HG02943 (cell line): Measurements from ENCODE around the gene DCLK1.

Experiments used
- ATAC-seq: cut with Tn5 transposase; IDR thresholded peaks from one replicate; pipeline ENCODE4 v1.9.1; 2021; ENCODE audit warnings: mild to moderate bottlenecking, low read depth, moderate library complexity; ENCODE audit not compliant: unreplicated experiment

The DCLK1 gene

DNA sequence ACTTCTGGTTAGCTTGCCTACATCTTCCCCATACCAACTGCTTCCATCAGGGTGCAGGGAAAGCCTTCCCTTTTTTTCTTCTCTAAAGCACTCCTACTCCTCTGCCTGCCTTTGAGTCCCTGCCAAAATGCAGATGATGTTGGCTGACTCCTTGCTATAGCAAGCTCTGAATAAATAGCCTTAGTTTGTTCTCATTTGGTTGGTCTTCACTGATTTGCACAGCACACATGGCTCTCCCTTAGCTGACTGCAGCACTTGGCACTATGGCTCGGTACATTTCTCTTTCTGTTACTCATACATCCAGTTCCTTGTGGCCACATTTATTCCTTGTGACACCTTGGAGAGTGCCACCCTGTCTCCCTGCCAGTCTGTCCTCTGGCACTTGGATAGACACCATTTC, 249.8 kb downstream of the DCLK1 start:
- no peak for ATAC-seq

- no peak for ATAC-seq
Observed at GRCh38 chr13:35879111-35879510, 252.1 kb downstream of the DCLK1 start.

GRCh38 chr13:35876601-35877000, 254.6 kb downstream of the DCLK1 start:
- no peak for ATAC-seq

DNA sequence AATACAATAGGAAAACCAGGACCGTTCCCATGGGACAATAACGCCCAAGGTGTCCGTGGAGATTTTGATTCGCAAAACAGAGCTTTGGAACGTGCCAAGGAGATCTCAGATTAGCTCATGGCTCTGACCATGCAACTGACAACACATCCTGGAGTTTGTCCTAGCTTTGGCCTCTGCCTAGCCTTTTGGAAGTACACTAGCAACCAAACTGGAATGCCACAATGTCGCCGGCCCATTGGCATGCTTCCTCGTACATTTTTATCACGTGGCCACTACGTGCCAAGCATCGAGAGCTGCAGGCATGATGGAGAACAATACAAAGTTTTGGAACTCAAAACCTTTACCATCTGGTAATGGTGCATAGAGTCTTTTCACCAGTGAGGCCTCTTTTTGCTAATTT, 256.5 kb downstream of the DCLK1 start:
- ATAC-seq = no peak

- no peak for ATAC-seq
Observed at GRCh38 chr13:35872369-35872768, 258.8 kb downstream of the DCLK1 start.

DNA sequence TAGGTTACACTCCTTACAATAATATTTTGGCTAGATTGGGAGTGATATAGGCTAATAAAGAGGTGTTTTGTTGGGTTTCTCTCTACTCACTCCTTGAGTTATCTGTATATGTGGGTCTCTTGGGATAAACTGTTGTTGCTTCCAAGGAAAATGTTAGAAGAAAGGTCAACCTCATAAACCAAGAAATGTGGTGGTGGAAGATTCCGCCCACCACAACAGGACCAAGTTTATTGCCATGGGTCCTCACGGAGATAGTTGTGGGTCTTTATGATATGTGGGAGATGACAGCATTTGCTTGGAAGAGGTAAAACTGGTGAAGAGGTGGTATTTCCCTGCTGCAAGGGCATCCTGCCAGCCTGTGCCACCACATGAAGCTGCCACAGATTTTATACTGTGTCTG, 259.6 kb downstream of the DCLK1 start:
- no peak for ATAC-seq

DNA sequence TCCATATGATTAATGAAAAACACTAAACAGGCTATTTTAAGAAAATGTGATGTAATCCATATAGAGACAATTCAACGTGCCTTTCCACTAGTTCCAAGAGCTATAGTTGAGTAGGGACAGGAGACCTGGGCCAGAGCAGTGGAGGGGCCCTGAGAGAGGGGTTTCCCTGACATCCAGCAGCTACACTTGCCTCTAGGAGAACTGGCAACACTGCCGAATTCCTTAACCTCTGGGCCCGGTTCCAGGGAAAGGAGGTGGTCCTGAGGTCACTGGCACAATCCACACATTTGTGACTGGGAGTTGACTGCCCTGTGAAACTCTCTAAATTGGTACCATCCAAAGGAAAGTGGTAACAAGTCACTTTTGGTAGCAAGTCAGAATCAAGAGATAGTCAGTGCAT, 264.4 kb downstream of the DCLK1 start:
- no peak for ATAC-seq

DNA sequence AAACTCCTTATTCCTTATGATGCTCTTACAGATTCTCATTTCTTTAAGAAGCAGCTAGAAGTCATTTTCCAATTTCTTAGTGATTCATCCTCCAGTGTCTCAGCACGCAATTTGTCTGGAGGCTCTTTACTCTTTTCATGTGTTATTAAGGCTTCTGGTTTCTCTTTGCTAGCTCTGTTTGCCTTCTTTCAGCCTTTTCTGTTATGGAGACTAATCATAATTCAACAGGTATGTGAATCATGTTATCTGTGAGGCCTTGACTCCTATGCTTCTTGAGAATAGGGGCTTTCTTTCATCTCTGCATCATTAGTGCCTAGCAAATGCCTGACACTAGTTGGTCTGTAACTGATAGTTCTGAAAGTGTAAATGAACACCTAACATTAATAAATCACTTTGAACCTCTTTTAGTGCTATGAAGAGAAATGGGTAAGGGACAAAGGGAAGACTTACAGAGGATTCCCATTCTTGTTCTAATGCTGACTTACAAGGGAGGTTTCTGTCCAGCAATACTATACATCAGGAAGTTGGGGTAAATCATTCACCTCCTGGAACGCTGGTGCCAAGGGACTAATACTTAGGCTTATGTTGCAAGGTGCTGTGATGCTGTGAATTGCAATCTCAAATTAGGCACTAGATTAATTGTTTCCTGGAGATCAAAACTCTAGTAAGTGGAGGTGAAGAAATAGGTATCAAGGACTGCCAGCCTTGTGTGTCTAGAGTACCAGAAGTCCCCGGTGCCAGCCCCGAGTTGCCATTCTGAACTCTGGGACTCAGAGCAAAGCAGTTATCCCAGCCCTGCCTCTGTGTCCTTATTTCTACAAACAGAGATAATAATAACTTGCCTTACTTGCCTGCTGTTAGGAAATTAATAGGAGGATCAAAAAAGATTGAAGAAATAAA, 265.6 kb downstream of the DCLK1 start:
- no peak for ATAC-seq

DNA sequence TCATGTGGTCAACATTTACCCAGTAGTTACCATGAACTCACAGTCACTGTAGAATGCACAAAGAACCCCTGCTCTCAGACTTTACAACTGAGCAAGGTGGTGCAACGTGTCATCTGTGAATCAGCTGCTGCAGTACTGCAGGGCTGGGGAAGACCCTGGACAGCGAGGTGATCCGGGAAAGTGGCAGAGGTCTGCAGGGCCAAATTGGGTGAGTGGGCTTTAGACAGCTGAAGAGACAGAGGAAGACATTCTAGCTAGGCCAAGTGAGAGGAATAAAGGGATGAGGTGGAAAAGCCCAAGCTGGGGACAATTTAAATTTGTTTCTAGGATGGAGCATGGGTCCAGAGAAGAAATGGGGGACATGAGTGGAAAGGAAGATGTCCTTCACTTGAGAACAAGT, 270.5 kb downstream of the DCLK1 start:
- ATAC-seq = no peak

DNA sequence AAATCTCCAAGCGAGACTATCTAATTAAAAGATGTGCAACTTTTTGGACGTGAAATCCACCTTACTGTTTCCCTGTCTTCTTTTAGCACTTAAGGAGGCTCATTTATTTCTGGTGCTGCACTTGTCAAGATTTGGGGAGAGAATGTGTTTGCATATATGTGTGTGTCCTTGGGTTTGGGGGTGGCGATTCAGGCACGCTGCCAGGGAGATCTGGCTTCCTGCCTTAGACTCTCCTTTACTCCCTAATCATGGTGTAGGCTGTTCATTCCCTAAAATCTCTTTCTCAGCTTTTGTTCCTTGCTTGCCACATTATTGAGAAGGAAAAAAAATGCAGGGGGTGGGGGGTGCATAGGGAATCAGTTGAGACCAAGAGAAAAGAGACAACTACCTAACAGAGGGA, 271.2 kb downstream of the DCLK1 start:
- no peak for ATAC-seq

- no peak for ATAC-seq
Observed at GRCh38 chr13:35858665-35859064, 272.5 kb downstream of the DCLK1 start.

GRCh38 chr13:35857769-35858168, 273.4 kb downstream of the DCLK1 start:
- no peak for ATAC-seq

DNA sequence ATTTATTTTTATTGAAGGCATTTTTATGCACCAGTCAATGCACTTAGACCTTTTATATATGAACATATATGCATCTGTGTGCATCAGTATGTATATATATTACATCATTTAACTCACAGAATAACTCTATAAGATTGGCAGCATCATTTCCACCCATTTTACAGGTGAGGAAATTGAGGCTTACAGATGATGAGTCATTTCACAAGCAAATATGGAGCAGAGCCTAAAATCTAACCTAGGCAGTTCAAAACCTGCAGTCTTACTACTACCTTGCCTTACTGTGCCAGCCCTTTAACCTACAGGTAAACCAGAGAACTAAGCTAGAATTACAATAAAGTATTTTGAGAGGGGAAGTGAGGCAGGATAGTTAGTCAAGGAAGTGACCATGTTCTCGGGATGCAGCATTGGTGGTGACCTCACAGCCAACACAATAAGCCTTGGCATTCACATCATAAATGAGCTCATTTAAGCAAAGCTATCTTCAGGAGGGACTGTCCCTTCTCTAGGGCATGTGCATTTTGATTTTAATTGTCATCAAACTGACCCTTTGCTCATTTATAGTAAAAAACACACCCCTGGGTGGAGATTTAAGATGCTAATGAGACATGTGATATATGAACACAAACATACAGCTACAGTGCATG, 274.3 kb downstream of the DCLK1 start:
- ATAC-seq = no peak

DNA sequence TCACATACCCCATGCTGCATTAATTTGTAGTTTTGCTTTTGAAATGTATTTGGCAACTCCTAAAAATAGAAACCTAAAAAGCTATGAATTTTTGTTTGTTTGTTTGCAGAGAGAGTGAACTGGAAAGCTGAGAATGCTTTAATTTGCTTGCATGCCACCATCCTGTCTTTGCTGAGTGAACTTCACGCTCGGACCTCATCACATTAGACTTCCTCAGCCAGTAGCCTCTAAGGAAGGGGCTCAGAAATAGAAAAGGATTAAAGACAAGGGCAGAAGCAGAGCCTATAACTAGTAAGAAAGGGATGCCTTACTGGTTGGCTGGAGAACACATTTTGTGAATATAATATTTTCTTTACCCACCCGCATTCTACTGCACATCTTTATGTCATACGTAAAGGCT, 275.1 kb downstream of the DCLK1 start:
- no peak for ATAC-seq

DNA sequence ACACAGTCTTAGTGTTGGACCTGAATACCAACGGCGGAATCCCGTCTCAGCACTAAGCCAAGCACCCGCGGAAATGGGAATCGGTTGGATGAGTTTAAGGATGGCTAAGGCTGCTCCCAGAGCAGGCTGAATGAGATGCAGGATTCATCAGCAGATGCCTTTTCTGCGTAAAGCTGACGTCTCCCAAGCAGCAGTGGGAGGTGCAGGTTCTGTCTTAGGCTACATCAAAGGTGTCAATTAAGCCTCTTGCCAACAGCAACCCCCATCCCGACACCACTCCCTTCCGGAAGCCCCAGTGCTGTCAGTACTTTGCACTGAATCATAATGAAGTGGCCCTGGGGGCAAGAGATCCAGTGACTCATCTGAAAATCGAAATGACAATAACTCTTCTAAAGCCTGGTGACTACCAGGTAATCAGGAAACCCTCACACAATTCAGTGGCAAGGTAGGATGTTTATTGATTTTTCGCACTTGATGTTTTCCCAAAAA, 275.6 kb downstream of the DCLK1 start:
- ATAC-seq = no peak

DNA sequence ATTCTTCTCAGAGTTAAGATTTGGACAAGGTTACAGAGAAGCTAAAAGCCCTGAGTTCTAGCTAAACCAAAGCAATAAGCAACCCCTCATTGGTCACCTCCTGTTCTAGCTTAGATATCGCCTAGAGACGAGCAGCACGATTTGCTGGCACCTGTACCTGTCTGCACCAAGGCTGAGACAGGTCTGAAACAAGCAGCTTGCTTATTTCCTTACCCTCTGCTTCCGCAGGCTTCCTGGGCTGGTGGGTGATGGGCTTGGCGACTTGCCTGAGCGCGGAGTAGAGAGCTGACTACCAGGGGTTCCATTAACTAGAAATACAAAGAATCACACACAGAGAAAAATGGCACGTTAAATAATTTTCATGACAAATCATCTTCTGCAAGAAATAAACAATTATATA, 276.9 kb downstream of the DCLK1 start:
- ATAC-seq = no peak

- no peak for ATAC-seq
Observed at GRCh38 chr13:35851881-35852280, 279.3 kb downstream of the DCLK1 start.

- no peak for ATAC-seq
Observed at GRCh38 chr13:35851356-35851755, 279.8 kb downstream of the DCLK1 start.

DNA sequence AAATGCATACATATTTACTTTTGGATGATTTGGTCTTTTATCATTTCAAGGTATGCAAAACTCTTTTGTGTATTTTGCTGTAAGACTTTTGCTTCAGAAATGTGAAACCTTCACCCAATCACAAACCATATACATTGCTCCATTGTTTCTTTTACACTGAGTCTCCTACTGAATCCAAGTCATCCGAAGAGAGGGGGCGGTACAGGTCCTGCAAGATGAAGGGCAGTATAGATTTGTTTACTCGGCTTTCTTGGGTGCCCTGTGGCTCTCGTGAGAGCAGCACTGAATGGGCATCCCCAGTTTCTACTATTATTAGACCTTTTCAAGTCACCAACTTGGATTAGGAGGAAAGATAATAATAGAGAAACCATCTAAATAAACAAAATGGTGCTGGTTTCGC, 280.6 kb downstream of the DCLK1 start:
- no peak for ATAC-seq

- ATAC-seq = no peak
Observed at GRCh38 chr13:35849256-35849644, 281.9 kb downstream of the DCLK1 start.

DNA sequence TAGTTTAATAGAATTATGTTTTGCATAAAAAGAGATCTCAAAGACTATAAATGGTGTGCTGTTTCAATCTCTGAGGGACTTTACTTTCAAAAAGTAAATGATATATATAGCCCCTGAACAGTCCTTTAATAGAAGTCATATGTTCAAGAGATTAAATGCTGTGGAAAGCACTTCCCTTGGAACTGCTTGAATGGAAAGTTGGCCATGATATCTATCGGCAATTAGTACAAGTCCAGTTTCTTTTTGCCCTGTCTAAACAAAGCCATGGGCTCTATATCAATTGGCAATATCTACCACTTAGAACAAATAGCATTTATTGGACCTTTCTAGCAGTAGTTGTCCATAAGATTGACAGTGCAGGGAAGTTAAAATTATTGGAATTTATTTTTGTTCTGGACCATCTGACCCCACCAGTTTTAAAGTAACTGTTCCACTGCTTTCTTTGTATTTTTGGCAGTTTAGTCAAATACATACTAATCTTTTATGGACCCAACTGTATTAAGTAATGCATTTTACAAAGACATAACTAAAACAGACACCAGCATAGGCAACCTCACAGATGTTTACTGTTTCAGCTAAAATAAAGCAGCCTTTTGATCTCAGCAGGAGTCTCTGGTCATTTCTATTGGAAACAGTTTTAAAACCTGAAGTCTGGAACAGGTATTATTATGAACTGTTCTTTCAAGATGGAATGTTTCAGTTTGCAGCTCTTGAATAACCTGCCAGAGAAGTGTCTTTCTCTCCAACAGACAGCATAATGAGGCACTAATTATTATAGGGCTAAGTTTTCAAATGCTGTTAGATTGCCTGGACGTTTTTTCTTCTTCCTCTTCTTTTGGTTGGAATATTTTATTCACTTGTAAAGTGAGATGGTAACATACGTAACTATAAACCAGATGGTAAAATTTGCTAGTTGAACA, 282.6 kb downstream of the DCLK1 start:
- no peak for ATAC-seq
